H9 (cell line): Measurements from ENCODE around the gene ELF1. TPM values are rescaled to one million over a fixed set of nuclear protein-coding genes. Genes with fewer than 3 reads are reported as not detected.

Source experiments
- DNase-seq: peaks from one replicate; pipeline ENCODE4 v3.0.0-alpha.2; 2017
- H2AFZ ChIP-seq: one replicate; pipeline ENCODE4 v1.6.1; 2013; ENCODE audit warnings: mild to moderate bottlenecking, low read length, control low read depth, moderate library complexity
- H2AK5ac ChIP-seq: 2 replicates; pipeline ENCODE4 v1.6.1; 2013; ENCODE audit warnings: low read length, control low read depth, mixed read lengths; ENCODE audit not compliant: insufficient read length
- H2BK120ac ChIP-seq: one replicate; pipeline ENCODE4 v1.6.1; 2013; ENCODE audit warnings: low read depth, mild to moderate bottlenecking, low read length, control low read depth, inconsistent platforms; ENCODE audit not compliant: poor library complexity, severe bottlenecking
- H2BK12ac ChIP-seq: 2 replicates; pipeline ENCODE4 v1.6.1; 2013; ENCODE audit warnings: low read length, control low read depth, mixed read lengths, low read depth; ENCODE audit not compliant: insufficient read length
- H2BK15ac ChIP-seq: 2 replicates; pipeline ENCODE4 v1.6.1; 2013; ENCODE audit warnings: low read depth, low read length, control low read depth
- H2BK20ac ChIP-seq: one replicate; pipeline ENCODE4 v1.6.1; 2013; ENCODE audit warnings: low read depth, mild to moderate bottlenecking, low read length, control low read depth, inconsistent platforms; ENCODE audit not compliant: poor library complexity, severe bottlenecking
- H2BK5ac ChIP-seq: 2 replicates; pipeline ENCODE4 v1.6.1; 2013; ENCODE audit warnings: low read length, control low read depth, mixed read lengths; ENCODE audit not compliant: insufficient read length
- H3K14ac ChIP-seq: 2 replicates; pipeline ENCODE4 v1.6.1; 2013; ENCODE audit warnings: low read length, control low read depth; ENCODE audit not compliant: insufficient read depth
- H3K18ac ChIP-seq: 2 replicates; pipeline ENCODE4 v1.6.1; 2013; ENCODE audit warnings: low read depth, mild to moderate bottlenecking, mixed read lengths, low read length, control low read depth; ENCODE audit not compliant: insufficient read length
- H3K23ac ChIP-seq: 2 replicates; pipeline ENCODE4 v1.6.1; 2013; ENCODE audit warnings: low read length, control low read depth, mixed read lengths, low read depth; ENCODE audit not compliant: insufficient read length
- H3K23me2 ChIP-seq: 2 replicates; pipeline ENCODE4 v1.6.1; 2013; ENCODE audit warnings: low read depth, mild to moderate bottlenecking, mixed read lengths, low read length, control low read depth; ENCODE audit not compliant: insufficient read length, poor library complexity, severe bottlenecking
- H3K27ac ChIP-seq: 2 replicates; pipeline ENCODE4 v1.5.1; 2013; ENCODE audit warnings: low read length, control low read depth, mixed read lengths, low read depth; ENCODE audit not compliant: insufficient read length
- H3K27me3 ChIP-seq: 2 replicates; pipeline ENCODE4 v1.6.1; 2013; ENCODE audit warnings: low read length, control low read depth, inconsistent platforms; ENCODE audit not compliant: insufficient read depth
- H3K4ac ChIP-seq: 2 replicates; pipeline ENCODE4 v1.6.1; 2013; ENCODE audit warnings: low read depth, mild to moderate bottlenecking, control low read depth, inconsistent platforms, low read length, moderate library complexity
- H3K4me1 ChIP-seq: 2 replicates; pipeline ENCODE4 v1.6.1; 2013; ENCODE audit warnings: low read length, control low read depth, inconsistent platforms; ENCODE audit not compliant: insufficient read depth
- H3K4me2 ChIP-seq: 2 replicates; pipeline ENCODE4 v1.6.1; 2013; ENCODE audit warnings: low read length, control low read depth, mixed read lengths; ENCODE audit not compliant: insufficient read length, insufficient read depth
- H3K56ac ChIP-seq: 2 replicates; pipeline ENCODE4 v1.6.1; 2013; ENCODE audit warnings: low read depth, mild to moderate bottlenecking, mixed read lengths, low read length, control low read depth; ENCODE audit not compliant: insufficient read length
- H3K79me1 ChIP-seq: 2 replicates; pipeline ENCODE4 v1.6.1; 2013; ENCODE audit warnings: low read depth, mild to moderate bottlenecking, moderate library complexity, low read length, control low read depth, inconsistent platforms; ENCODE audit not compliant: insufficient read depth, poor library complexity, severe bottlenecking
- H3K79me2 ChIP-seq: 2 replicates; pipeline ENCODE4 v1.6.1; 2013; ENCODE audit warnings: low read length, control low read depth, inconsistent platforms; ENCODE audit not compliant: insufficient read depth
- H3K9ac ChIP-seq: 2 replicates; pipeline ENCODE4 v1.6.1; 2013; ENCODE audit warnings: low read length, control low read depth, mixed read lengths; ENCODE audit not compliant: insufficient read length; ENCODE audit errors: extremely low read depth
- H3K9me3 ChIP-seq: one replicate; pipeline ENCODE4 v1.6.1; 2013; ENCODE audit warnings: low read depth, low read length, inconsistent platforms; ENCODE audit not compliant: control insufficient read depth
- H3T11ph ChIP-seq: one replicate; pipeline ENCODE4 v1.6.1; 2013; ENCODE audit warnings: mild to moderate bottlenecking, low read length, control low read depth, inconsistent platforms
- H4K20me1 ChIP-seq: one replicate; pipeline ENCODE4 v1.6.1; 2013; ENCODE audit not compliant: control insufficient read depth, insufficient read length, insufficient read depth
- H4K5ac ChIP-seq: 2 replicates; pipeline ENCODE4 v1.6.1; 2013; ENCODE audit warnings: low read depth, mild to moderate bottlenecking, mixed read lengths, low read length, control low read depth; ENCODE audit not compliant: insufficient read length
- H4K8ac ChIP-seq: replicated peaks from 2 replicates; pipeline ENCODE4 v1.6.1; 2013; ENCODE audit warnings: low read length, control low read depth, mixed read lengths, low read depth; ENCODE audit not compliant: insufficient read length
- H4K91ac ChIP-seq: 2 replicates; pipeline ENCODE4 v1.6.1; 2013; ENCODE audit warnings: low read depth, mild to moderate bottlenecking, moderate library complexity, mixed read lengths, low read length, control low read depth; ENCODE audit not compliant: insufficient read length
- H3K27ac Mint-ChIP-seq, 3 experiments: 2 replicates in 2 of 3; 3 replicates in 1 of 3; pipeline ENCODE4 v1.8.0; 2020 to 2021; ENCODE audit warnings: mixed read lengths in 3 of 3, mild to moderate bottlenecking in 1 of 3, moderate library complexity in 1 of 3
- H3K27me3 Mint-ChIP-seq: 2 replicates; pipeline ENCODE4 v1.8.0; 2021; ENCODE audit warnings: low read depth, mild to moderate bottlenecking, moderate library complexity, mixed read lengths
- H3K36me3 Mint-ChIP-seq, 3 experiments: 2 replicates in 2 of 3; 3 replicates in 1 of 3; pipeline ENCODE4 v1.8.0; 2020 to 2021; ENCODE audit warnings: low read depth in 3 of 3, mixed read lengths in 3 of 3; ENCODE audit not compliant: insufficient read depth in 1 of 3
- H3K4me1 Mint-ChIP-seq, 2 experiments: 2 replicates each; pipeline ENCODE4 v1.8.0; 2020; ENCODE audit warnings: mixed read lengths in 2 of 2
- H3K4me3 Mint-ChIP-seq, 2 experiments: 2 replicates in 1 of 2; 3 replicates in 1 of 2; pipeline ENCODE4 v1.8.0; 2020 to 2021; ENCODE audit warnings: mild to moderate bottlenecking in 2 of 2, mixed read lengths in 2 of 2, moderate library complexity in 1 of 2
- H3K9me3 Mint-ChIP-seq, 2 experiments: 2 replicates in 1 of 2; 3 replicates in 1 of 2; pipeline ENCODE4 v1.8.0; 2020; ENCODE audit warnings: mild to moderate bottlenecking in 2 of 2, mixed read lengths in 2 of 2, moderate library complexity in 1 of 2
- CTCF ChIP-seq: fragments of 200-600 bp; sonication (generic); conservative IDR thresholded peaks from 3 replicates; pipeline ENCODE4 v1.8.0; 2021; ENCODE audit warnings: antibody characterized with exemption, mild to moderate bottlenecking
- WGBS: extraction: QIAGEN DNeasy Blood & Tissue Kit; methylation state at CpG from one replicate; pipeline ENCODE4 v1.1.7; 2013; ENCODE audit warnings: missing lambda C conversion rate, low lambda C conversion rate, mixed read lengths; ENCODE audit not compliant: insufficient read length; ENCODE audit errors: extremely low coverage; 5-methylcytosine and 5-hydroxymethylcytosine counted together
- total RNA-seq: library from RNA; stranded (reverse); gene quantifications from 2 replicates; pipeline ENCODE4 v1.2.1, GENCODE V29; 2021

Gene ELF1
- total RNA-seq, 1 experiment from 2014 or later = 15.5 TPM

- Histone ChIP-seq H3K9ac (peak overlapping the region; percentile 81), H3K23me2 (no peaks in the 10 kb centered on the region), H4K5ac (no peak overlapping the region), H2BK5ac (no peak overlapping the region), H3K18ac (peak overlapping the region; percentile 76), H3T11ph (no peak overlapping the region), H2AK5ac (no peak overlapping the region), H3K4ac (no peak overlapping the region; the same call in 1 of the 2 replicates), H3K79me2 (no peaks in the 10 kb centered on the region), H3K4me1 (no peaks in the 10 kb centered on the region), H3K23ac (no peak overlapping the region), H3K56ac (no peak overlapping the region), H3K27ac (peak overlapping the region; percentile 41), H2BK20ac (no peak overlapping the region), H4K20me1 (no peaks in the 10 kb centered on the region), H3K27me3 (no peaks in the 10 kb centered on the region), H2BK120ac (no peak overlapping the region), H3K14ac (peak overlapping the region; percentile 81; the same call in 1 of the 2 replicates), H4K91ac (no peak overlapping the region), H3K9me3 (no peaks in the 10 kb centered on the region), H4K8ac (no peak overlapping the region), H2AFZ (peak overlapping the region; percentile 41), H3K4me2 (peak overlapping the region; percentile 69), H2BK15ac (no peak overlapping the region), H2BK12ac (no peak overlapping the region), H3K79me1 (no peaks in the 10 kb centered on the region)
- Mint-ChIP-seq H3K27ac (peak overlapping the region; percentile 96 to 100 (median 99)), H3K36me3 (peaks cover 2 to 18% (median 17%) of the 10 kb centered on the region in 3 experiments; a peak in 4 of 7 replicates), H3K9me3 (no peaks in the 10 kb centered on the region), H3K4me1 (peaks cover 27 to 31% of the 10 kb centered on the region in 2 experiments), H3K27me3 (peaks cover 7% of the 10 kb centered on the region), H3K4me3 (peak overlapping the region; percentile 99)
- WGBS = no CpG with 5 or more reads among the region's 57 CpGs
- TF ChIP-seq CTCF = peak; percentile 55
- peak; percentile 91 for DNase-seq
Observed at GRCh38 chr13:41060082-41060723, 41.1 kb upstream of the ELF1 start.
